Measurements from ENCODE around the gene DPP6. TPM values are rescaled to one million over a fixed set of nuclear protein-coding genes. Genes with fewer than 3 reads are reported as not detected.

The DPP6 gene
- total RNA-seq, 1 donor from 2014 or later = not detected

- Histone ChIP-seq H3K4me1 (no peaks in the 10 kb centered on the region), H3K4me3 (no peak overlapping the region), H3K27ac (no peak overlapping the region), H3K36me3 (no peaks in the 10 kb centered on the region), H3K9me3 (peaks cover 0 to 13% of the 10 kb centered on the region in 2 donors), H3K27me3 (no peaks in the 10 kb centered on the region)
- intact Hi-C loops (cut with DNase I) = no loop called here
- DNase-seq (ENCODE audit: low spot score in 2 of 2) = no peak
- TF ChIP-seq, protein P1, sequence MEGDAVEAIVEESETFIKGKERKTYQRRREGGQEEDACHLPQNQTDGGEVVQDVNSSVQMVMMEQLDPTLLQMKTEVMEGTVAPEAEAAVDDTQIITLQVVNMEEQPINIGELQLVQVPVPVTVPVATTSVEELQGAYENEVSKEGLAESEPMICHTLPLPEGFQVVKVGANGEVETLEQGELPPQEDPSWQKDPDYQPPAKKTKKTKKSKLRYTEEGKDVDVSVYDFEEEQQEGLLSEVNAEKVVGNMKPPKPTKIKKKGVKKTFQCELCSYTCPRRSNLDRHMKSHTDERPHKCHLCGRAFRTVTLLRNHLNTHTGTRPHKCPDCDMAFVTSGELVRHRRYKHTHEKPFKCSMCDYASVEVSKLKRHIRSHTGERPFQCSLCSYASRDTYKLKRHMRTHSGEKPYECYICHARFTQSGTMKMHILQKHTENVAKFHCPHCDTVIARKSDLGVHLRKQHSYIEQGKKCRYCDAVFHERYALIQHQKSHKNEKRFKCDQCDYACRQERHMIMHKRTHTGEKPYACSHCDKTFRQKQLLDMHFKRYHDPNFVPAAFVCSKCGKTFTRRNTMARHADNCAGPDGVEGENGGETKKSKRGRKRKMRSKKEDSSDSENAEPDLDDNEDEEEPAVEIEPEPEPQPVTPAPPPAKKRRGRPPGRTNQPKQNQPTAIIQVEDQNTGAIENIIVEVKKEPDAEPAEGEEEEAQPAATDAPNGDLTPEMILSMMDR (IDR thresholded peaks at IDR 0.05) = no peak
Observed at GRCh38 chr7:154463794-154464193, 411.6 kb downstream of the DPP6 start.

GRCh38 chr7:154469652-154470051, 417.5 kb downstream of the DPP6 start:
- Histone ChIP-seq H3K4me1 (no peaks in the 10 kb centered on the region), H3K27me3 (no peaks in the 10 kb centered on the region), H3K9me3 (peaks cover 0 to 7% of the 10 kb centered on the region in 2 donors), H3K27ac (no peak overlapping the region), H3K36me3 (no peaks in the 10 kb centered on the region), H3K4me3 (no peak overlapping the region)
- TF ChIP-seq, protein P1 (IDR thresholded peaks at IDR 0.05) = no peak
- no peak for DNase-seq (ENCODE audit: low spot score in 2 of 2)
- intact Hi-C loops (cut with DNase I) = no loop called here

DNA sequence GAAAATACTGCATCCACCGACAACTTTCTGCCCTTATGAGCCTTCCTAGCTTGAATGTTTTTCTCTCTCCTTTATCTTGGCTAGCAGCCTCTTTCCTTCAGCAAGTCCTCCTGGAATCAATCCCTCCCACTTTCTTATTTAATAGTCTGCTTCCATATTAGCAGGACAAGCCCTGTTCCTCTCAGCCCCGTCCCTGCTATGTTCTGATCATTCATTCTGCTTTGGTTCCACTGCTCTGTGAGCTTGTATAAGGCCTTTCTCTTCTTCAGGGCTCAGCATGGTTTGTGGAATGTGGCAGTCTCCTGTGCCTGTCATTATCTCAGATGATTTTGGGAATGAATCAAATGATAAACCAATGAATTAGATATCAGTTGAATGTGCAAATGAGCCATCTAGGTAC, 420.1 kb downstream of the DPP6 start:
- H3K4me1 ChIP-seq = no peaks in the 10 kb centered on the region
- intact Hi-C loops (cut with DNase I) = no loop called here
- TF ChIP-seq, protein P1 (IDR thresholded peaks at IDR 0.05) = no peak
- no peak overlapping the region for H3K27ac ChIP-seq
- H3K27me3 ChIP-seq = no peaks in the 10 kb centered on the region
- DNase-seq (ENCODE audit: low spot score in 2 of 2) = no peak
- no peak overlapping the region for H3K4me3 ChIP-seq
- no peaks in the 10 kb centered on the region for H3K9me3 ChIP-seq
- no peaks in the 10 kb centered on the region for H3K36me3 ChIP-seq

DNA sequence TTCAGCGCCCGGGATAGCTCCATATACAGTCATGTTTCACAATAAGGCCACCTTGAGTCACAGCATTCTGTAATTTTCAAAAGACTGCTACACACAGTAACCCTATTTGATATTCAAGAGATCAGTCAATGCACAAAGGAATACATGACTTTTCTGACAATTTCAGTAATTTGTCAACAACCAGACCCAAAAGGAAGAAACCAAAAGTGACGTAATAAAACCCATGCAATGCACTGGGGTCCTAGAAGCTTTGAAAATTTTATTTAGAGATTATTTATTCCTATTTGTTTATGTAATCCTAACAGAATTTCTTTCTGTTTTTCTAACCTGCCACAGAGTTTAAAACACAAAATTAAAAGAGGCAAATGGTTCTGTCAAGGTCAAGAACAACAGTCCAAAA, 421.2 kb downstream of the DPP6 start:
- Histone ChIP-seq H3K27me3 (no peaks in the 10 kb centered on the region), H3K36me3 (no peaks in the 10 kb centered on the region), H3K27ac (no peak overlapping the region), H3K4me3 (no peak overlapping the region), H3K4me1 (no peaks in the 10 kb centered on the region), H3K9me3 (no peaks in the 10 kb centered on the region)
- TF ChIP-seq, protein P1 (IDR thresholded peaks at IDR 0.05) = no peak
- no peak for DNase-seq (ENCODE audit: low spot score in 2 of 2)
- intact Hi-C loops (cut with DNase I) = no loop called here

DNA sequence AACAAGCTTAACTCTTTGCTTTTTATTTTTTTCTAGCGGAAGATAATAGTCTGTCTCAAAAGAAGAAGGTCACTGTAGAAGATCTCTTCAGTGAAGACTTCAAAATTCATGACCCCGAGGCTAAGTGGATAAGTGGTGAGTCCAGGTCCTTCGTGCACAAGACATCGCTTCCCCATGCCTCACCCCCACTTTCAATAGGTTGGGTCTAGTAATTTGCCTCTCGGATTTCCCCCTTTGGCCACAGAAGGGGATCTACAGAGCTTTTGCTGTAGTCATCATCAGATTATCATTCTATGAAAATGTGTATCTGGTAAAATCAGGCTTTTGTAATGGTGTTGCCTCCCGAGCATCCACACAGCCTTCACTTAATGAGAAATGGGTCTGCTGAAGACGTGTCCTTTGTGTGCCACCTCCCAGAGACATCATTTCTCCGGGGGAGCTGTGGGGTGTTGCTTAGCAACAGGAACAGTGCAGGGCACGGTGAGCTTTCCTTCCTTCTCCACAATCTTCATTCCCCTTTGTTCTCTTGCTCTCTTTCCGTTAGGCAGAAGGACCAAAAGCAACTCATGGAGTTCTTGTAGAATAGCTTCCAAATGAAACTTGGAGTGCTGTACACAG, 422.8 kb downstream of the DPP6 start:
- no peak for DNase-seq (ENCODE audit: low spot score in 2 of 2)
- no peak overlapping the region for H3K27ac ChIP-seq
- no peak overlapping the region for H3K4me3 ChIP-seq
- TF ChIP-seq, protein P1 (IDR thresholded peaks at IDR 0.05) = no peak
- no peaks in the 10 kb centered on the region for H3K27me3 ChIP-seq
- H3K9me3 ChIP-seq = no peaks in the 10 kb centered on the region
- no peaks in the 10 kb centered on the region for H3K4me1 ChIP-seq
- intact Hi-C loops (cut with DNase I) = no loop called here
- H3K36me3 ChIP-seq = no peaks in the 10 kb centered on the region

DNA sequence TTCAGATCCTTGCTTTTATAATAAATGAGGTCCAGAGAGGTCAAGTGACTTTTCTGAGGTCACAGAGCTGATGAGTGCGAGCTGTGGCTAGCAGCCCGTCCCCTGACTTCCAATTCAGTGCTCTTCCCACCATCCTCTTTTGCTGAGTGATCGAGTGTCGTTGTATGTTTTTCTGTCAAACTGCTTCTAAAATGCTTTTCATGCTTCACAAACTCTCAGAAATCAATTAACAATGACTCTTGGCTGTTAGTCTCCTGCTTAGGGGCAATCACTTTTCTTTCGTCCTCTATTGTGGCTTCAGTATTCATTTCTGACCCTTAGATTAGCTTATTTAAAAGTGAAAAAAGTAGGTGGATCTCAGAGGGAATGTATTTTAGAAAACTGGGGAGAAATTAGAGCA, 423.7 kb downstream of the DPP6 start:
- intact Hi-C loops (cut with DNase I) = no loop called here
- TF ChIP-seq, protein P1 (IDR thresholded peaks at IDR 0.05) = no peak
- Histone ChIP-seq H3K36me3 (no peaks in the 10 kb centered on the region), H3K27me3 (no peaks in the 10 kb centered on the region), H3K4me1 (no peaks in the 10 kb centered on the region), H3K27ac (no peak overlapping the region), H3K9me3 (no peaks in the 10 kb centered on the region), H3K4me3 (no peak overlapping the region)
- no peak for DNase-seq (ENCODE audit: low spot score in 2 of 2)
